K562 (cell line): Measurements from ENCODE around the gene COL9A3. TPM values are rescaled to one million over a fixed set of nuclear protein-coding genes. Genes with fewer than 3 reads are reported as not detected.

Experiments used
- ASH1L ChIP-seq: fragments of 450-650 bp; IDR thresholded peaks from 2 replicates; pipeline ENCODE4 v1.6.1; 2018; ENCODE audit warnings: borderline replicate concordance, mild to moderate bottlenecking, low read depth; ENCODE audit not compliant: partially characterized antibody
- CLOCK ChIP-seq: fragments of 250-450 bp; sonication (Bioruptor Pico); IDR thresholded peaks from 2 replicates; pipeline ENCODE4 v1.4.0; 2020; ENCODE audit warnings: mild to moderate bottlenecking, moderate library complexity, borderline replicate concordance
- CXXC5 ChIP-seq: fragments of 250-450 bp; sonication (Bioruptor Pico); IDR thresholded peaks from 2 replicates; pipeline ENCODE4 v1.8.0; 2022; ENCODE audit warnings: inconsistent platforms, mild to moderate bottlenecking, moderate library complexity
- GTF2B ChIP-seq: IDR thresholded peaks from 2 replicates; pipeline ENCODE4 v1.6.1; 2011; ENCODE audit not compliant: insufficient read length; ENCODE audit errors: extremely low read depth
- IRF9 ChIP-seq: fragments of 450-650 bp; IDR thresholded peaks from 2 replicates; pipeline ENCODE4 v1.6.1; 2016; ENCODE audit warnings: missing biosample characterization, missing genetic modification characterization
- KDM2B ChIP-seq: fragments of 250-450 bp; sonication (Bioruptor Pico); IDR thresholded peaks from 2 replicates; pipeline ENCODE4 v1.8.0; 2021; ENCODE audit warnings: mild to moderate bottlenecking, moderate library complexity
- L3MBTL2 ChIP-seq: fragments of 450-650 bp; IDR thresholded peaks from 2 replicates; pipeline ENCODE4 v1.6.1; 2016; ENCODE audit warnings: mild to moderate bottlenecking, moderate library complexity
- MGA ChIP-seq: fragments of 450-650 bp; IDR thresholded peaks from 2 replicates; pipeline ENCODE4 v1.6.1; 2016; ENCODE audit warnings: mild to moderate bottlenecking, moderate library complexity
- MTA2 ChIP-seq: fragments of 450-650 bp; IDR thresholded peaks from 2 replicates; pipeline ENCODE4 v1.6.1; 2016; ENCODE audit warnings: low read depth
- NFE2 ChIP-seq: IDR thresholded peaks from 2 replicates; pipeline ENCODE4 v1.6.1; 2014; ENCODE audit warnings: antibody characterized with exemption, low read depth
- SAFB ChIP-seq: fragments of 200-400 bp; formaldehyde crosslinking; IDR thresholded peaks from 2 replicates; pipeline ENCODE4 v1.6.1; 2017; ENCODE audit warnings: low read depth, low read length, borderline replicate concordance
- ZNF324 ChIP-seq: fragments of 250-450 bp; sonication (Bioruptor Pico); IDR thresholded peaks from 2 replicates; pipeline ENCODE4 v1.4.0; 2020; ENCODE audit warnings: mild to moderate bottlenecking
- ZNF431 ChIP-seq: sonication (generic); formaldehyde crosslinking; IDR thresholded peaks from 2 replicates; pipeline ENCODE4 v1.8.0; 2022; ENCODE audit warnings: mild to moderate bottlenecking, missing genetic modification reagents
- polyA plus RNA-seq, 8 experiments: library from polyadenylated mRNA; depleted of rRNA in 4 of 8; stranded (reverse) in 5 of 8; unstranded in 3 of 8; fragments of >200 nt; fragmentation: Nextera tagmentation in 2 of 8; fragmentation: Illumina TruSeq in 1 of 8; extraction: Ambion mirVana in 2 of 8; extraction: Trizol in 1 of 8; gene quantifications; 2 replicates each; pipeline versions ENCODE4 v1.2.1 to v1.2.3, GENCODE V29; 2011 to 2014; ENCODE audit warnings: inconsistent platforms in 1 of 8, missing spikeins in 1 of 8
- total RNA-seq, 7 experiments: library from RNA; depleted of rRNA in 6 of 7; stranded (reverse); fragments of >200 nt in 6 of 7; fragmentation: Illumina TruSeq in 2 of 7; extraction: Trizol in 2 of 7; gene quantifications; 2 replicates each; pipeline versions ENCODE4 v1.2.1 to v1.2.3, GENCODE V29; 2011 to 2021; ENCODE audit warnings: low replicate concordance in 1 of 7

COL9A3 gene
- total and polyA plus RNA-seq, 9 of the 15 experiments (the other 6 are each of a cell fraction or from before 2014, with no cell fraction given): 0.14 to 3.6 (median 0.88) TPM; not detected in 1

- TF ChIP-seq MGA: peak; percentile 34; the same call in 1 of the 2 replicates
- TF ChIP-seq GTF2B: no peak
- no peak for TF ChIP-seq SAFB
- no peak for TF ChIP-seq ASH1L
- TF ChIP-seq MTA2: no peak
- TF ChIP-seq L3MBTL2: peak; percentile 40; the same call in 1 of the 2 replicates
- TF ChIP-seq ZNF324 (CRISPR knock-in tag): no peak
- no peak for TF ChIP-seq KDM2B
- TF ChIP-seq IRF9 (tag): no peak
- no peak for TF ChIP-seq CLOCK (CRISPR knock-in tag)
- TF ChIP-seq ZNF431 (CRISPR knock-in tag): no peak
- no peak for TF ChIP-seq CXXC5 (CRISPR knock-in tag)
- TF ChIP-seq NFE2: 0 out of 2 replicates have a peak, but pooled peaks have one; percentile 13
Measured at GRCh38 chr20:62864207-62864606, 47.4 kb downstream of the COL9A3 start (continued).
